ENCODE results near the gene GPD1. TPM values are rescaled to one million over a fixed set of nuclear protein-coding genes. Genes with fewer than 3 reads are reported as not detected.

Gene GPD1
- total RNA-seq, 4 donors from 2014 or later: 188 to 829 (median 253) TPM

- H3K27me3 ChIP-seq: no peaks in the 10 kb centered on the region
- peak overlapping the region; percentile 92 to 98 (median 96) for H3K27ac ChIP-seq
- H3K9me3 ChIP-seq: no peaks in the 10 kb centered on the region
- TF ChIP-seq, protein P1, sequence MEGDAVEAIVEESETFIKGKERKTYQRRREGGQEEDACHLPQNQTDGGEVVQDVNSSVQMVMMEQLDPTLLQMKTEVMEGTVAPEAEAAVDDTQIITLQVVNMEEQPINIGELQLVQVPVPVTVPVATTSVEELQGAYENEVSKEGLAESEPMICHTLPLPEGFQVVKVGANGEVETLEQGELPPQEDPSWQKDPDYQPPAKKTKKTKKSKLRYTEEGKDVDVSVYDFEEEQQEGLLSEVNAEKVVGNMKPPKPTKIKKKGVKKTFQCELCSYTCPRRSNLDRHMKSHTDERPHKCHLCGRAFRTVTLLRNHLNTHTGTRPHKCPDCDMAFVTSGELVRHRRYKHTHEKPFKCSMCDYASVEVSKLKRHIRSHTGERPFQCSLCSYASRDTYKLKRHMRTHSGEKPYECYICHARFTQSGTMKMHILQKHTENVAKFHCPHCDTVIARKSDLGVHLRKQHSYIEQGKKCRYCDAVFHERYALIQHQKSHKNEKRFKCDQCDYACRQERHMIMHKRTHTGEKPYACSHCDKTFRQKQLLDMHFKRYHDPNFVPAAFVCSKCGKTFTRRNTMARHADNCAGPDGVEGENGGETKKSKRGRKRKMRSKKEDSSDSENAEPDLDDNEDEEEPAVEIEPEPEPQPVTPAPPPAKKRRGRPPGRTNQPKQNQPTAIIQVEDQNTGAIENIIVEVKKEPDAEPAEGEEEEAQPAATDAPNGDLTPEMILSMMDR (IDR thresholded peaks at IDR 0.05): no peak
- TF ChIP-seq EP300 (IDR thresholded peaks at IDR 0.05) (no peak), POLR2A (IDR thresholded peaks at IDR 0.05) (no peak)
- WGBS, 2 donors: 23 to 25% methylated on average over 26 of the region's 26 CpGs
- peaks cover 0 to 61% (median 34%) of the 10 kb centered on the region in 4 donors for H3K4me1 ChIP-seq
- peak overlapping the region; percentile 85 to 97 (median 89) for H3K4me3 ChIP-seq
- peaks cover 0 to 24% (median 3%) of the 10 kb centered on the region in 3 donors for H3K36me3 ChIP-seq
- peak in 1 of 2 donors; percentile 44 for DNase-seq (ENCODE audit: low spot score in 2 of 2)
These were observed 8.8 kb downstream of the GPD1 start for GRCh38 chr12:50112456-50113218.

- Histone ChIP-seq H3K27ac (no peak overlapping the region), H3K36me3 (peaks cover 0 to 67% (median 3%) of the 10 kb centered on the region in 3 donors), H3K9me3 (no peaks in the 10 kb centered on the region), H3K4me1 (peaks cover 0 to 46% (median 15%) of the 10 kb centered on the region in 4 donors), H3K27me3 (no peaks in the 10 kb centered on the region), H3K4me3 (no peak overlapping the region)
- TF ChIP-seq, protein P1 (IDR thresholded peaks at IDR 0.05): no peak
- TF ChIP-seq POLR2A (IDR thresholded peaks at IDR 0.05) (no peak), EP300 (IDR thresholded peaks at IDR 0.05) (no peak)
- DNase-seq (ENCODE audit: low spot score in 2 of 2): no peak
- 79 to 86% methylated on average over 6 of the region's 6 CpGs for WGBS, 2 donors
These were observed 13.3 kb downstream of the GPD1 start for GRCh38 chr12:50117057-50117622.

GRCh38 chr12:50119387-50119786 is 15.6 kb downstream of the GPD1 start:
- Histone ChIP-seq H3K4me3 (no peak overlapping the region), H3K9me3 (no peaks in the 10 kb centered on the region), H3K27me3 (no peaks in the 10 kb centered on the region), H3K4me1 (peaks cover 0 to 28% (median under 1%) of the 10 kb centered on the region in 4 donors), H3K36me3 (peaks cover 0 to 86% (median 9%) of the 10 kb centered on the region in 3 donors), H3K27ac (no peak overlapping the region)
- no peak for DNase-seq (ENCODE audit: low spot score in 2 of 2)
- no peak for TF ChIP-seq EP300 (IDR thresholded peaks at IDR 0.05)
- TF ChIP-seq, protein P1 (IDR thresholded peaks at IDR 0.05): no peak
- TF ChIP-seq POLR2A (IDR thresholded peaks at IDR 0.05): no peak
- WGBS, 2 donors: 94 to 96% methylated on average over 2 of the region's 2 CpGs

DNA sequence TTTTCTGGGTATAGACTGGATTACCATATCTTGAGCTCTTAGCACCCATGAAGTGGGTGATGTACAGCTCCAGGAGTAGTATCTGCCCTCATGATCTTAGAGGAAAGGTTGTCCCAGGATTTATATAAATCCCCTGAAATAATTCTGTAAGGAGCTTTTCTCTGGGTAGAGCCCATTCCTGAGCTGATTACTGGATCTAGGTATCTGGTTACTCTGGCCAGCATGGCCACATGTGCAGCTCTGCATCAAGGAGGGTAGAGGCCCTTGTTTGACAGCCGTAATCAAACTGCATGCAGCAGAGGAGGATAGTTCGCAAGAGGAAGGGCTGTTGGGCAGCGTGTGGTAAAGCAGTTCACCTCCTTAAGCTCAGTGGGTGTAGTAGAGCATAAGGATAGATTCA is 16.7 kb downstream of the GPD1 start:
- H3K27me3 ChIP-seq: no peaks in the 10 kb centered on the region
- H3K4me1 ChIP-seq: peaks cover 0 to 26% (median 0%) of the 10 kb centered on the region in 4 donors
- no peak overlapping the region for H3K4me3 ChIP-seq
- WGBS, 2 donors: 73 to 92% methylated on average over 3 of the region's 3 CpGs
- H3K27ac ChIP-seq: no peak overlapping the region
- no peak for TF ChIP-seq POLR2A (IDR thresholded peaks at IDR 0.05)
- TF ChIP-seq, protein P1 (IDR thresholded peaks at IDR 0.05): no peak
- TF ChIP-seq EP300 (IDR thresholded peaks at IDR 0.05): no peak
- no peaks in the 10 kb centered on the region for H3K9me3 ChIP-seq
- peaks cover 0 to 85% (median 8%) of the 10 kb centered on the region in 3 donors for H3K36me3 ChIP-seq
- no peak for DNase-seq (ENCODE audit: low spot score in 2 of 2)

DNA sequence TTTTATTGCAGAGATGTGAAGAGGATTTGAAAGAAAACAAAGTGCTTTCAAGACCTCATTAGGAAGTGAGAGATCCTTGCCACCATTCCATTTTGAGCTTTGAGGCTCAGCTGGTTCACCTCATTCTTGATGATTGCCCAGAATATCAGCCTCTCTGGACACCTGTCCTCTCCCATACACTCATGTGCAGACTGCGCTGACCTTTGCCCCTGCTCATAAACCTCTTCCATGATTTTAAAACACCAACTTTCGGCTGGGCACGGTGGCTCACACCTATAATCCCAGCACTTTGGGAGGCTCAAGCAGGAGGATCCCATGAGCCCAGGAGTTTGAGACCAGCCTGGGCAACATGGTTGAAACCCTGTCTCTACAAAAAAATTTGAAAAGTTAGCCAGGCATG is 17.1 kb downstream of the GPD1 start:
- WGBS, 2 donors: 90 to 93% methylated on average over 3 of the region's 3 CpGs
- Histone ChIP-seq H3K36me3 (peaks cover 0 to 82% (median 6%) of the 10 kb centered on the region in 3 donors), H3K27me3 (no peaks in the 10 kb centered on the region), H3K27ac (no peak overlapping the region), H3K4me1 (peaks cover 0 to 25% (median 0%) of the 10 kb centered on the region in 4 donors), H3K4me3 (no peak overlapping the region), H3K9me3 (no peaks in the 10 kb centered on the region)
- DNase-seq (ENCODE audit: low spot score in 2 of 2): no peak
- TF ChIP-seq POLR2A (IDR thresholded peaks at IDR 0.05) (no peak), EP300 (IDR thresholded peaks at IDR 0.05) (no peak)
- TF ChIP-seq, protein P1 (IDR thresholded peaks at IDR 0.05): no peak

All from tibial nerve (tissue), 4 donors.